Tibial artery (tissue), 4 donors: ENCODE data around the gene PPAT.

Experiments used
- DNase-seq, 2 donors: peaks; one replicate each; pipeline ENCODE4 v3.0.0-alpha.2; 2019
- H3K27ac ChIP-seq, 2 donors: fragments of 200-600 bp; sonication (generic) in 1 of 2; 1 replicate in 1 of 2; 2 replicates in 1 of 2; pipeline ENCODE4 v1.5.1; 2018 to 2019; ENCODE audit warnings: mild to moderate bottlenecking in 1 of 2
- H3K27me3 ChIP-seq, 2 donors: fragments of 200-600 bp; sonication (generic) in 1 of 2; one replicate each; pipeline versions ENCODE4 v1.5.1 to v1.6.0; 2016 to 2019
- H3K36me3 ChIP-seq, 3 donors: fragments of 200-600 bp; sonication (generic) in 2 of 3; one replicate each; pipeline ENCODE4 v1.5.1; 2016 to 2019; ENCODE audit warnings: mild to moderate bottlenecking in 2 of 3
- H3K4me1 ChIP-seq, 4 donors: fragments of 200-600 bp; sonication (generic) in 2 of 4; 1 replicate in 3 of 4; 2 replicates in 1 of 4; pipeline ENCODE4 v1.5.1; 2016 to 2019
- H3K4me3 ChIP-seq, 2 donors: fragments of 200-600 bp; sonication (generic) in 1 of 2; 1 replicate in 1 of 2; 2 replicates in 1 of 2; pipeline ENCODE4 v1.5.1; 2018 to 2019; ENCODE audit warnings: mild to moderate bottlenecking in 2 of 2
- H3K9me3 ChIP-seq, 3 donors: fragments of 200-600 bp; sonication (generic) in 1 of 3; one replicate each; pipeline ENCODE4 v1.5.1; 2016 to 2019
- CTCF ChIP-seq, 2 experiments: fragments of 200-600 bp in 1 of 2; fragments of 450-650 bp in 1 of 2; IDR thresholded peaks; one replicate each; pipeline ENCODE4 v1.5.1; 2017 to 2019; ENCODE audit warnings: antibody characterized with exemption in 2 of 2, mild to moderate bottlenecking in 1 of 2, moderate library complexity in 1 of 2
- intact Hi-C: fragments of 100-400 bp; cut with DNase I; formaldehyde crosslinking; loops from one replicate; pipeline ENCODE4 v1.15.0; 2023; ENCODE audit warnings: low total_unique reads

PPAT gene

GRCh38 chr4:56345458-56345857 lies 90.0 kb downstream of the PPAT start:
- intact Hi-C loops: no loop called here
- H3K36me3 ChIP-seq: peaks cover 14 to 42% (median 18%) of the 10 kb centered on the region in 3 donors
- no peak overlapping the region for H3K27ac ChIP-seq
- H3K4me3 ChIP-seq: no peak overlapping the region
- H3K4me1 ChIP-seq: no peaks in the 10 kb centered on the region
- DNase-seq: no peak
- H3K27me3 ChIP-seq: no peaks in the 10 kb centered on the region
- TF ChIP-seq CTCF (IDR thresholded peaks at IDR 0.05): no peak
- no peaks in the 10 kb centered on the region for H3K9me3 ChIP-seq
